ENCODE results near the gene HS3ST4. TPM values are rescaled to one million over a fixed set of nuclear protein-coding genes. Genes with fewer than 3 reads are reported as not detected.

Gene HS3ST4
- total and polyA plus RNA-seq, 2 of the 8 experiments (the other 6 are each of a cell fraction or from before 2014, with no cell fraction given): 1.9 to 3.3 TPM

- no peak overlapping the region for H3K4me3 ChIP-seq (ENCODE audit: extremely low read depth in 1 of 4, insufficient read depth in 2 of 4, low read depth in 3 of 4, low read length in 4 of 4)
- H3K23ac ChIP-seq (ENCODE audit: insufficient read length): no peak overlapping the region
- no peak overlapping the region for H4K91ac ChIP-seq (replicated peaks; ENCODE audit: insufficient read length, low read length)
- H3K27me3 ChIP-seq (replicated peaks in 1 of 4; ENCODE audit: control insufficient read depth in 3 of 4, extremely low read depth in 1 of 4, insufficient read depth in 3 of 4, low read length in 3 of 4): no peaks in the 10 kb centered on the region
- H3K4me2 ChIP-seq (ENCODE audit: insufficient read depth in 1 of 2, low read depth in 2 of 2, low read length in 2 of 2): no peak overlapping the region
- ChIA-PET POLR2A (ENCODE audit: partially characterized antibody) (no interaction called here), CTCF (ENCODE audit: partially characterized antibody) (no interaction called here)
- WGBS, 2 experiments (ENCODE audit: extremely low coverage in 1 of 2, insufficient coverage in 1 of 2, insufficient read length in 1 of 2, insufficient replicate concordance in 2 of 2, low coverage in 1 of 2, low lambda C conversion rate in 2 of 2, missing lambda C conversion rate in 1 of 2): 86% methylated on average over 1 of the region's 1 CpG; no CpG with 5 or more reads in 1 of the 2 experiments
- no peak overlapping the region for H3K14ac ChIP-seq (ENCODE audit: insufficient read length)
- H2AFZ ChIP-seq (ENCODE audit: low read length): no peak overlapping the region
- H3K18ac ChIP-seq (ENCODE audit: extremely low read depth, low read length): no peak overlapping the region
- H3K79me2 ChIP-seq (ENCODE audit: control insufficient read depth in 1 of 2, insufficient read depth in 2 of 2, low read length in 2 of 2): no peaks in the 10 kb centered on the region
- H3K27ac ChIP-seq (ENCODE audit: low read depth, low read length): no peak overlapping the region
- H4K20me1 ChIP-seq (replicated peaks in 1 of 2; ENCODE audit: control insufficient read depth in 1 of 2, insufficient read depth in 2 of 2, low read length in 2 of 2): peaks cover 0 to 2% of the 10 kb centered on the region in 2 experiments
- no peak overlapping the region for H2BK5ac ChIP-seq (ENCODE audit: low read depth, low read length)
- H2BK12ac ChIP-seq (ENCODE audit: low read depth, low read length): no peak overlapping the region
- no peak overlapping the region for H2BK120ac ChIP-seq (replicated peaks; ENCODE audit: low read depth, low read length)
- no peak overlapping the region for H2BK15ac ChIP-seq (ENCODE audit: low read length)
- H2AK5ac ChIP-seq (ENCODE audit: low read depth, low read length): no peak overlapping the region
- H3K79me1 ChIP-seq (ENCODE audit: low read depth, low read length): no peaks in the 10 kb centered on the region
- H3K4me1 ChIP-seq (replicated peaks in 1 of 4; ENCODE audit: control insufficient read depth in 3 of 4, insufficient read depth in 4 of 4, low read length in 3 of 4): peaks cover 0 to 7% (median 1%) of the 10 kb centered on the region in 4 experiments; a peak in 1 of 7 replicates
- H2BK20ac ChIP-seq (ENCODE audit: low read length): no peak overlapping the region
- no peaks in the 10 kb centered on the region for H3K36me3 ChIP-seq (ENCODE audit: control insufficient read depth in 2 of 4, insufficient read depth in 4 of 4, low read length in 3 of 4)
- no peak overlapping the region for H4K8ac ChIP-seq (ENCODE audit: extremely low read depth, insufficient read depth, low read length)
- FAIRE-seq (no peak), DNase-seq (ENCODE audit: low read depth in 1 of 2, low spot score in 2 of 2) (no peak)
- no peak overlapping the region for H3K9ac ChIP-seq (replicated peaks in 1 of 4; ENCODE audit: extremely low read depth in 1 of 4, low read depth in 3 of 4, low read length in 3 of 4)
- no peaks in the 10 kb centered on the region for H3K9me3 ChIP-seq (ENCODE audit: insufficient read depth in 2 of 2, low read depth in 1 of 2, low read length in 1 of 2)
- H3K56ac ChIP-seq (replicated peaks; ENCODE audit: insufficient read length, low read depth, low read length): no peak overlapping the region
- no peak overlapping the region for H4K5ac ChIP-seq (ENCODE audit: insufficient read length, low read depth, low read length)
- H3K4ac ChIP-seq (replicated peaks; ENCODE audit: insufficient read length, low read depth, low read length): no peak overlapping the region
- H3K23me2 ChIP-seq (ENCODE audit: low read depth, low read length): no peaks in the 10 kb centered on the region
- TF ChIP-seq RXRA (IDR thresholded peaks at IDR 0.05; ENCODE audit: insufficient read depth, low read depth, low read length) (no peak), JUN (IDR thresholded peaks at IDR 0.05; ENCODE audit: low read depth, low read length) (no peak), SRF (IDR thresholded peaks at IDR 0.05; ENCODE audit: low read depth, low read length) (no peak), E2F6 (IDR thresholded peaks at IDR 0.05) (no peak), CHD1 (IDR thresholded peaks at IDR 0.05; ENCODE audit: low read depth, low read length) (no peak), CBX5 (IDR thresholded peaks at IDR 0.05; ENCODE audit: low read depth, low read length) (no peak), CTBP2 (IDR thresholded peaks at IDR 0.05; ENCODE audit: borderline replicate concordance, insufficient read depth, insufficient read length, low read length) (no peak), ZNF274 (IDR thresholded peaks at IDR 0.05; ENCODE audit: borderline replicate concordance, extremely low read depth, low read length) (no peak), KDM4A (IDR thresholded peaks at IDR 0.05; ENCODE audit: low read depth, low read length, severe bottlenecking) (no peak), JUND (IDR thresholded peaks at IDR 0.05; ENCODE audit: low read length) (no peak), CREB1 (IDR thresholded peaks at IDR 0.05) (no peak), TCF12 (IDR thresholded peaks at IDR 0.05; ENCODE audit: low read depth, low read length) (no peak), FOSL1 (IDR thresholded peaks at IDR 0.05; ENCODE audit: insufficient read depth, low read depth, low read length) (no peak), SAP30 (IDR thresholded peaks at IDR 0.05; ENCODE audit: insufficient read depth, insufficient replicate concordance, low read length) (no peak), BRCA1 (IDR thresholded peaks at IDR 0.05; ENCODE audit: low read depth, low read length) (no peak)
These were observed 79.5 kb downstream of the HS3ST4 start for GRCh38 chr16:25771216-25771615.
